ENCODE data around the gene TMEM126A.
"Not testable (repeated sequence)": the region's sequence is repeated elsewhere in the genome, so short reads cannot be mapped to it uniquely, and the experiment has no call there.

The TMEM126A gene

DNA sequence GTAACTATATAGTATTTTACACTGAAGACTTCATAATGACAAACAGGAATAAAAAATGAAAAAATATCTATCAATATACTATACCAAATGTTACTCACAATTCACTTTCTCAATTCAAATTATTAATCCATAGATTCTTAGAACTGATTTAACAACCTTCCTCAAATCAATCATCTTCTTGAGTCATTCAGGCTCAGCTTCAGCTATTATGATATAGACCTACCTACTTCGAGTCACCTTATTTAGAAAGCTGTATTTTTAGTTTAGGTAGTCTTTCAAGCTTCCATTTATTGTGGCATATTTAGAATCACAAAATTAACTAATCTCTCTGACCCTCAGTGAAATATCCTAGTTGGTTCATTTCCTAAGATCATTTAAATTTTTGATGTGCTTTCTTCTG lies 9.0 kb downstream of the TMEM126A start:
- no peak for DNase-seq (ENCODE audit: low read depth in 2 of 2, low spot score in 1 of 2)

DNA sequence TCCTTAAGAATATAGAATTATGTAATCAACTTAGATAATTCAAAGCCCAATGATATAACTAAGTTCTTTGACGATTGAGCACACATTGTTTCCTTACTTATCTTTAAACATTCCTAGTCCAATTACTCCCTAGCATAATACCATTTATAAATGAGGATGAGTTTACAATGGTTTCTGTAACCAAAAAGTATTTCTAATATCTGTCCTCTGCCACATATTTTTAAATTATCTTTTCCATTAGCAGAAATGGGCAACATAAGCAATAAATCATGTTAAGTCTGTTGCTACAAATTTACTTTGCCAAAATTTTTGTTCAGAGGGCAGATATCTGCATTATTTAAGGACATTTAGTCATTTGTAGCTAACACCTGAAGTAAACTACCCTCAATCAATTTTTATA lies 10.4 kb downstream of the TMEM126A start:
- no peak for DNase-seq (ENCODE audit: low read depth in 2 of 2, low spot score in 1 of 2)

DNA sequence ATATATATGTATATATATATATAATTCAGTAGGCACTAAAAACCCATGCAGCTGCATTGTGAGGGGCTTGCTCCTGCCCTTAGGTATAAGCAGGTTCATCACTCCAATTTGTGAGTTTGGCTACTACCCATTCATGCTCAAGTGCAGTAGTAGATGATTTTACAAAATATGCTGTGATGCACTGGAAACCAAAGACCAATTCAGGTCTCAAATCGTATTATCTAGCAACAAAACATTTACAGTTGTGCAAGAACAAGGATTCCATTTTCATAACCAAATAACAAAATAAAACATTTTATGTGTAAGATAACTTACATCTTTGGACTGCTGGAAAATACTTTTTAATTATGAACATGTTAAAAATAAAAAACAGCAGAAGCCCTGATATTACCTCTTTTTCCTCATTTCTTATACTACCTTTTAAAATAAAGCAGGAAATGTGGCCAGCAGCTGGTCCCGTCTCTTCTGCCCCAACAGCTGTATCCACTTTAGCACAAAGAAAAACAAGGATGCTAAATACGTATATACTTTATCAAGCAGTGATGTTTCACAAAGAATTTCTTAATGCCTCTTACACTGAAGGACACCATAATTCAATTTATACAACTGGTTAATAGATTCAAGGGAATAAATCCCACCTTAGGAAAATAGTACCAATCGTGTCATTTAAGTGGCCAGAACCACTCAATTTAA lies 14.4 kb downstream of the TMEM126A start:
- DNase-seq (ENCODE audit: low read depth in 2 of 2, low spot score in 1 of 2): no peak

DNA sequence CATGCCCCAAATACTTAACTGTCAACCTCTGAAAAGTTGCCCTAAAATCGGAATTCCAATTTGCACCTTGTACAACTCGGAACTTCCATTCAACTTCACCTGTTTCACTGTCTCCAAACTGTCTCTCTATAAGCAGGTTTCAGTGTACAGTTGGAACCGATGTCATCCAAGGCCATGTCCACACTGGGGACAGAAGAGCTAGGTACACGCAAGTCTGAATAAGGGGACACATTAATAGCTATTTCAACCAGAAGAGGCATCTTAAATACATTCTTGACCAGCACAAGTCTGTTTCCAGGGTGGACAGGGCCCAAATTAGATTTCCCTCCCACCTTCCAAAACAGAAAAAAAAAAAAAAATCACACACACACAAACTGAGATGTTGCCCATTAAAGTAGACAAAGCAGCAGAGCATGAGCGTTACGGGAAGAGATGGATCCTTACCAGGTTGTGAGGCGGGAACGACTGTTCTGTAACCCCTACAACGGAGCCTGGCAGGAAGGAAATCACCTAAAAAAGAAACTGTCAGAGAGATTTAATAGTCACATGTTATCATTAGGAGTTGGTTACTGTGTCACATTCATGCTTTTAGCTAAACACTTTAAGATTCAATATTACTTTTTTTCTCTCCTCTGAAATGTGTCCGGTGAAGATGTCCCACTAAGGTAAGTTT lies 15.4 kb downstream of the TMEM126A start:
- DNase-seq (ENCODE audit: low read depth in 2 of 2, low spot score in 1 of 2): no peak

DNA sequence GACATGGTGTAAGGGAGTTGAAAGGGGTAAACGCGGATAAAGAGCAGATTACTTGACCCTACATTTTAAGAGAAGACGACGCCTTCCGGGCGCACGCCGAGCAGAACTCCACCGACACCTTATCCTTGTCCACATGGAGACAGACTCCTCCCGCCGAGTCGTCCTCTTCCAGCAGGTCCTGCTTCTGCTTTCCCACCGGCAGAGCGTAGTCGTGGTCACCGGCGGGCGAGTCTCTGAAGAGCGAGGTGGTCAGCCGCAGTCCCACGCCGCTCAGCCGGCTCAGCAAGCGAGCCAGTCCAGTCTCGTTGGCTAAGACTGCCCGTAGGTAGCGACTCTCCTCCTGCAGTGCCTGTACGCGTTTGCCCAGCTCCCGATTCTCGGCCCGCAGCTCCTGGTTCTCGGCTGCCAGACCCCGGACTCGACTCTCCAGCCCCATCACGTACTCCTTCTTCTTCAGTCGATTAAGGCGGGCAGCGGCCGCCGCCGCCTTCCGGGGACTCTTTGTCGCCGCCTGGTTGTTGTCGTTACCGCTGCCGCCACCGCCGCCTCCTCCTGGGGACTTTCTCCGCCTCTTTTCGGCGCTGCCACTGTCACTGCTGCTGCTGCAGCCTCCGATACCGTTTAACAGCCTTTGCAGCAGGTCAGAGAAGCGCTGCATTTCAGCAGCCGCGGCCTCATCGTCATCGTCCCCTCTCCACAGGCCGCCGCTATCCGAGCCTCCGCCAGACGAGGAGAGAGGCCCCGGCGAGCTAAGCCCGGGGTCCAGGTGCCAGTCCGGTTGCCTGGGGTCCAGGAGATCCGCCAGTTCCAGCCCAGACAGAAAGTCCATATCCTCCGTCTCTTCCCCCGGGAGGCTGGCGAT lies 16.2 kb downstream of the TMEM126A start:
- DNase-seq (ENCODE audit: low read depth in 2 of 2, low spot score in 1 of 2): peak; percentile 65 to 73

DNA sequence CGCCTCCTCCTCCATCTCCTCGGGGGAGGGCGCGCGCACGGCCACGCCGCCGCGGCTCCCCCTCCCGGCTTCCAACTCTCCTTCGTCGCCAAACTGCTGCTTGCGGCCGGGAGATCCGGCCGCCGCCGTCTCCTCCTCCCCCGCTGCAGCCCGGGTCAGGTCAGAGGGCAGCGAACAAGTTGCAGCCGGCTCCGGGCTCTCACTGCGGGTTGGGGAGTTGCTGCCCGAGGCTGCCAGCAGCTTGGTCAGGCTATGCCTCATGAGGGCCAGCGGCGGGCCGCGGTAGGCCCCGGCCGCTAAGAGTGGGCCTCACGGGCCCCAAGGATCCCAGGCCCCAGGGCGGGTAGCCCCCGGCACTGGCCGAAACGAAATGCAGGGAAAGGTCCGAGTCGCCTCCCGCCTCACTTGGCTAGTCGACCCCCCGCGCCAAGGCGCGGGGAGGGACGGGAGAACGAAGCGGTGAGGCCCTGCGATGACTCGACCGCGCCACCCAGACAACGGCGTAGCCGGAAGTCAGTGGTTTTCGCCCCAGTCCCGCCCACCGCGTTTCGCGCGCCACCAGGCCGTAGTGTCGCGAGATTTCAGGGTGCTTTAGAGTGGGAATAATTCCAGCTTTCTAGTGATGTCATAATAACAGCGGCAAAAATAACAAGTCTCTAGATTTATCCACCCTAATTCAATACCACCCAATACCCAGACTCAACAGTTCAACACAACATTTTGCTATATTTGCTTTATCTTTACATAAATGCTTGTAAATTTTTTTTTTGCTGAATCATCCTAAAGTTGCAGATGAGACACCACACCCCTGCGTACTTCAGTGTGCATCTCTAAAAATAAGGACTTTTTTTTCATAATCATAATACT lies 17.1 kb downstream of the TMEM126A start, which contains the start of gene CREBZF:
Gene CREBZF, minus strand, starts transcription at position 515 of the 867 bp plus-strand sequence. Its CDS starts 254 bp downstream, at position 261.
- peak; percentile 83 to 88 for DNase-seq (ENCODE audit: low read depth in 2 of 2, low spot score in 1 of 2)

DNA sequence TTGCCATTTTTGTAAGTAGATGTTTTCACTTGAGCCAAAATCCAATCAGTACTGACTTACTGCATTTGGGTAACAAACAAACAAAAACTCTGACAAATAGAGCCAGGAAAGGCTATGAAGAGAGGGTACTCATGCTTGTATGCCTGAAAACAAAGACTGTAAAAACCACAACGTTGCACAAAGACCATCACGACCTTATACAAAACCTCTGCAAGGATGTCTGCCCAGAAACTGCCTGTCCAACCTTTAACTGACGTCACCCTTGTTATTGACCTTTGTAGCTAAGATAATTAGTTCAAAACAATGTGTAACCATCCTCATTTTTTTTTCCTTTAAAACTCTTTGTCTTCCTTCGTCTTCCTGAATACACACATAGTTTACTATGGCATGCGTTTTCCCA lies 18.0 kb downstream of the TMEM126A start:
- DNase-seq (ENCODE audit: low read depth in 2 of 2, low spot score in 1 of 2): no peak

DNA sequence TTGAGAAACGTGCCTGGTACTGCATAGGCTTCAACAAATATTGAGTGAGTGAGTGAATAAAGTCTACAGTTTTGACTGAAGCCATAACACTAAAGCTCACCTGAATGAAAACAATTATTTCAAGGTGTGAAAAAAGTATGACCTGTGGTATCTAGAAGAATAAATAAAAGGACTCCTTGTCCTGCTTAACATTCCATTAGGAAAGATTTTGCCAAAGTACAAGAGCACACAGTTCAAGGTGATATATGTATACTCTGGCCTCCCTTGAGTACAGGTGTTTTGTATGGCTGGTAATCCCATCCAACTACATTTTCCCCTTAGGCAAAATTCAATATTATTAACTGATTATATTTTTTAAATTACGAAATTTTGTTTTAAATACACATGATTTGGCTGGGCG lies 18.9 kb downstream of the TMEM126A start:
- no peak for DNase-seq (ENCODE audit: low read depth in 2 of 2, low spot score in 1 of 2)

DNA sequence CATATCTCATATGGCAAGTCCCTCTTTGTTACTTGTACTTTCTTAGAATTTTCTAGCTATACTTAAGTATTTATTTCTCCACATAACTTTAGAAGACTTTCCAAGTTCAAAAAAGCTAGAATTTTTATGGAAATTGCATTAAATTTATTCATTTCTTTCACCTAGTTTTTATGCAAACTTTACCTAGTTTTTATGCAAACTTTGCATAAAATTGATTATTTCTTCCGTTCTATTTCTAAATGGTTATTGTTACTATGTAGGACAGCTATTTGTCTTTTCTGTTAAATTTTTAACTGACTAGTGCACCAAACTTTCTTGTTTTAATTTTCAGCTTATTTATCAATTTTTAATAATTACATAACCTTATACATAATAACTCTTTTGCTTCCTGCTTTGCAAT lies 20.4 kb downstream of the TMEM126A start:
- DNase-seq (ENCODE audit: low read depth in 2 of 2, low spot score in 1 of 2): no peak

DNA sequence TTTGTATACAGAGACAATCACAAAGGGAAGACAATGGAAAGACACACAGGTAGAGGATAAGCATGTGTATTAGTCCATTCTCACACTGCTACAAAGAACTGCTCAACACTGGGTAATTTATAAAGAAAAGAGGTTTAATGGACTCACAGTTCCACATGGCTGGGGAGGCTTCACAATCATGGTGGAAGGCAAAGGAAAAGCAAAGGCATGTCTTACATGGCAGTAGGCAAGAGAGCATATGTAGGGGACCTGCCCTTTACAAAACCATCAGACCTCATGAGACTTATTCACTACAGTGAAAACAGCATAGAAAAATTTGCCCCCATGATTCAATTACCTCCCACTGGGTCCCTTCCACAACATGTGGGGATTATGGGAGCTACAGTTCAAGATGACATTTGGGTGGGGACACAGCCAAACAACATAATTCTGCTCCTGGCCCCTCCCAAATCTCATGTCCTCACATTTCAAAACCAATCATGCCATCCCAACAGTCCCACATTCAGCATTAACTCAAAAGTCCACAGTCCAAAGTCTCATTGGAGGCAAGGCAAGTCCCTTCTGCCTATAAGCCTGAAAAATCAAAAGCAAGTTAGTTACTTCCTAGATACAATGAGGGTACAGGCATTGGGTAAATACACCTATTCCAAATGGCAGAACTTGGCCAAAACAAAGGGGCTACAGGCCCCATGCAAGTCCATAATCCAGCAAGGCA lies 23.3 kb downstream of the TMEM126A start:
- not testable (repeated sequence) for DNase-seq (ENCODE audit: low read depth in 2 of 2, low spot score in 1 of 2)

DNA sequence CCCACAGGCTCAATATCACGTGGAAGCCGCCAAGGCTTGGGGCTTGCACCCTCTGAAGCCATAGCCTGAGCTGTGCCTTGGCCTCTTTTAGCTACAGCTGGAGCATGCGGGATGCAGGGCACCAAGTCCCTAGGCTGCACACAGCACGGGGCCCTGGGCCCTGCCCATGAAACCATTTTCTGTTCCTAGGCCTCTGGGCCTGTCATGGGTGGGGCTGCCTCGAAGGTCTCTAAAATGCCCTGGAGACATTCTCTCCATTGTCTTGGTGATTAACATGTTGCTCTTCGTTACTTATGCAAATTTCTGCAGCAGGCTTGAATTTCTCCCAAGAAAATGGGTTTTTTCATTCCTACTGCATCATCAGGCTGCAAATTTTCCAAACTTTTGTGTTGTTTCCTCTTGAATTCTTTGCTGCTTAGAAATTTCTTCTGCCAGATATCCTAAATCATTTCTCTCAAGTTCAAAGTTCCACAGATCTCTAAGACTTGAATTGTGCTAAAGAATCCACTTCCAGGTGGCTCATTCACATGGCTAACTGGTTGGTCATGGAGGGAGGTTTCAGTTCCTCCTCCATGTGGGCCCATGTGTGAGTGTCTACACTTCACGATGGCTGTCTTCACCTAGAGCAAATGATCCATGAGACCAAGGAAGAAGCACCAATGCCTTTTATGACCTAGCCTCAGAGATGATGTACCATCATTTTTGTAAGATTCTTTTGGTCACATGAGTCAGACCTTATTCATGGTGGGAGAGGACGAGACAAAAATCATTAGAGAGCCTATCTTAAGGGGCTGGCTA lies 24.5 kb downstream of the TMEM126A start:
- no peak for DNase-seq (ENCODE audit: low read depth in 2 of 2, low spot score in 1 of 2)

DNA sequence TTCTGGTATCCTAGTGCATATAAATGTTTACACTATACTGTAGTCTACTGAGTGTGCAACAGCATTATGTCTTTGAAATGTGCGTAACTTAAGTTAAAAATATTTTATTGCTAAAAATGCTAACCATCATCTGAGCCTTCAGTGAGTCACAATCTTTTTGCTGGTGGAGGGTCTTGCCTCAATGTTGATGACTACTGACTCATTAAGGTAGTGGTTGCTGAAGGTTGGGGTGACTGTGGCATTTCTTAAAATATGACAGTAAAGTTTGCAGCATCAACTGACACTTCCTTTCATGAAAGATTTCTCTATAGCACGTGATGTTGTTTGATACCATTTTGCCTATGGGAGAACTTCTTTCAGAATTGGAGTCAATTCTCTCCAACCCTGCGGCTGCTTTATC lies 25.6 kb downstream of the TMEM126A start:
- no peak for DNase-seq (ENCODE audit: low read depth in 2 of 2, low spot score in 1 of 2)

DNA sequence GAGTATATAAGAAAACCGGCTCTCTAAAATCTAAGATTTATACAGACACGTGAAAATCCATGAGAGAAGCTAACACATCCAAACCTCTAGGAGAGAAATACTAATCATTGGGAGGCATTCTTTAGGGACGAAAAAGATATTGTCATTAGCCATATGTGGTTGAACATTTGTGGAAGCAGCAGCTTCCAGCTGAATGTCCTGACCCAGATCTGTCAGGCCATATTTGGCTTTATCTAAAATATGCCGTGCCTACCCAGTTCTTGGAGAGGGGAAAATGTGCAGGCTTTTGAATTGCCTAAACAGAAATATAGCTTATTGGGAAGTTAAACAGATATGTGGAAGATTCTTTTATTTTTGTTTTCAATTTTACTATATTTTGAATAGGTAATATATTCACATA lies 31.8 kb downstream of the TMEM126A start:
- no peak for DNase-seq (ENCODE audit: low read depth in 2 of 2, low spot score in 1 of 2)

DNA sequence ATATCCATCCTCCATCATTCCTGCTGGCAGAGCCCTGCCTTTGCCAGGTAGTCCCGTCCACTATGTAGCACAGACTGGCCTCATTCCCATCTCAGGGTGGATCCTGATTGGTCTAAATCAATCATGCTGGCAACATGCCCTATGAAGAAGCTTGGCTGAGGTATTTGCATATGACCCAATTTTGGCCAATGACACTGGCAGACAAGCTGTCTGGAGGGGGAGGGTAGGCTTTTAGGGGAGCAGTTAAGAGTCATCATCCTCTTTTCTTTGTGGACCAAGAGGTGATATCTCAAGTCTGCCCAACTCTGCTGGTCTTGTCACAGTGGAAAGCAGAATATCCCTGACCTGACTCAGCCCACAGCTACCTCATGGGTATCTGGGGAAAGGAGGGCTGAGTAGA lies 33.1 kb downstream of the TMEM126A start:
- no peak for DNase-seq (ENCODE audit: low read depth in 2 of 2, low spot score in 1 of 2)

DNA sequence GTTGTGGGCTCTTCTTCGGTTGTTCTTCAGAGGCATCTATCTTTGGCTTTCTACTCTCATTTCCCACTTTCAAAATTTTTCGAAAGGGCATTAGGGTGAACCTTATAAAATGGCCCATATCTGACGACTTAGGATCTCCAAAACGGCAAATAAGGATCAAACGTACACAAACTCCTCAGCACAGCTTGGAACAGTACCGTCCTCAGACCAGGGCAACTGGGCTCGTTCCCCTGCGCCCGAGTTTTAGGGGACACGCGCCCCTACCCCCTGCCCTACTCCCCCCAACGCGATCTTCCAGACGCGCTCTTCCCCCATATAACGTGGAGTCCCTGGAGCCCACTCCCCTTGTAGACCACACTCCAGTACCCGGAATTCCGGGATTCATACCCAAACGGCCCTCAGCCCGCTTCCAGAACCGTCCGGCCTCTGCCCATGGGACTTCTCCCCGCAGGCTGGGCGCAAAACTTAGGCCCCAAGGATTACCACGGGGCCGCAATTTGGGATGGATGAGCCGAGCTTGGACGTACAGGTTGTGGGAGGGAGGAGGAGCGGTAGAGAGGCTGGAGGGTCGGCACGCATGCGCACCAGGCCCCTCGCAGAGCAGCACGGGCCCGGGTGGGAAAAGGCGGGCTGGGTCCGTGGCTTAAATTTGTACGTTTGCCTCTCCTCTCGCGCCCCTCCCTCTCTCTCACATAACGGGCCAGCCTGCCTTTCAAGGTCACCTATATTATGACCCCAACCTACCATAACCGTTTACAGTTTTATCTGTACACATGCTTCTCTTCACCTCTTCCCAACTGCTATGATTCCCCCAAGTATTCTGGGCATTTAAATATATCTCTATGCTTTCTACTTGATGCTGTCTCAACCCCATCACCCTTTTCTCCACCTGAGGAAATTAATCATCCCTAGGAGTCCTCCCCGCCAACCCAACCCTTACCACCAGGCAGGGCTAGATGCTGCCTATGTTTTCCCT lies 34.9 kb downstream of the TMEM126A start:
- DNase-seq (ENCODE audit: low read depth in 2 of 2, low spot score in 1 of 2): peak; percentile 38 to 46

DNA sequence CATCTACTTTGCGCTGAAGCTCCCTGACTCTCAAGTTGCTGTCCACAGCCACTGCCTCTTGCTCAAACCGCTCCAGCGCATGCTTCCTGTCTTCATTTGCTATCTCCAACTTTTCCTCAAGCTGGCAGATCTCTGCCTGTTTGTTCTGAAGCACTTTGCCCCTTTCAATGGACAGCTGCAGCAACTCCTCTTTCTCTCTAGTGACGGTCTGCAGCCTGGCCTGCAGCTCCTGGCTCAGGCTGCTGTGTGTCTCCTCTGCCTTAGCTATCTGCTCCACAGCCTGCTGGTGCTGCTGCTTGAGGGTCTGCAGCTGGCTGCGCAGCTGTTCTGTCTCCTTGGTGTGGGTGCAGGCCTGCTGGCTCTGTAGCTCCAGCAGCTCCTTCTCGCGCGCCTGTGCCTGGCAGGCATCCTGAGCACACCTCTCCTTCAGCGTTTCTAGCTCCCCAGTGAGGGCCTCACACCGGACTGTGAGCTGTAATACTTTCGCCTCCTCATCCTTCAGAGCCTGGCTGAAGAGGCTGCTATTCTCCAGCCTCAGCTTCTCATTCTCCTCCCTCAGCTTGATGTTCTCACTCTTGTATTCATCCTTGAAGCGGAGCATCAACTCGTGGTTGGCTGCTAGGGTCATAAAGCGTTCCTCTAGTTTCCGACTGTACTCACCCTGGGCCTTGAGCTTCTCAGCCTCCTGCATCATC lies 37.5 kb downstream of the TMEM126A start:
- no peak for DNase-seq (ENCODE audit: low read depth in 2 of 2, low spot score in 1 of 2)

DNA sequence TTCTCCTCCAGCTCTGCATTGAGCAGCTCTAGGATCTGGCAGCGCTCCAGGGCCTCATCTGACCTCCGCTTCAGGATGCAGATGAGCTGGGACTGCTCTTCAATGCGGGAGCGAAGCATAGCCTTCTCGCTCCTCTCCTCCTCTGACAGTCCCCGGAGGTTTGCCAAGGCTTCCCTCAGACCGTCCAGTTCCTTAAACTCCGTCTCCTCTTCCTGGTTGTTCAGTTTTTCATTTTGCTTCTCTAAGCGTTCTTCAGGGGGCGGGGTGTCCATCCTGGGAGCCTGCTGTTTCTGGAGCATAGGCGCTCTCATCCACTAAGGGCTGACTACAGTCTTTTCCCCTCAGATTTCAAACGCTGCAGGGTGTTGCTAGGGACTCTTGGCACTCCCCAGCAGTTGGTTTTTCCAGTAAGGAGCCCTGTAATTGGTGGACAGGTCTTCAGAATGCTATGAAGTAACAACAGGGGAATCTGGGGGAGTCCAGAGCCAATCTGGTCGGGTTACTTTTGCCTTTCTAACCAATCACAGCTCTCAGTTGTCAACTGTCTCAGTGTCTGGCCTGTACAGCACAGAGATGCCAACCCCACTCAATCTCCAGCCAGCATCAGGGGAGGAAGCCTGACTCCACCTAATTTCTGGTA lies 38.2 kb downstream of the TMEM126A start, which contains the start of gene CCDC89:
Gene CCDC89, minus strand, starts transcription at position 376 of the 640 bp plus-strand sequence. Its CDS starts 65 bp downstream, at position 311.
- no peak for DNase-seq (ENCODE audit: low read depth in 2 of 2, low spot score in 1 of 2)

All from stimulated activated CD8-positive, alpha-beta memory T cell treated with anti-CD3 and anti-CD28 coated beads, Interleukin-4, amount 100 ng/mL, for 4 hours (primary cell).